GOT3 (cell line): ENCODE data around the gene OFD1.

Source experiments
- DNase-seq: peaks from one replicate; lab custom pipeline; 2025; ENCODE audit warnings: mixed read lengths; lab: John Stamatoyannopoulos, UW

Gene OFD1, protein sequence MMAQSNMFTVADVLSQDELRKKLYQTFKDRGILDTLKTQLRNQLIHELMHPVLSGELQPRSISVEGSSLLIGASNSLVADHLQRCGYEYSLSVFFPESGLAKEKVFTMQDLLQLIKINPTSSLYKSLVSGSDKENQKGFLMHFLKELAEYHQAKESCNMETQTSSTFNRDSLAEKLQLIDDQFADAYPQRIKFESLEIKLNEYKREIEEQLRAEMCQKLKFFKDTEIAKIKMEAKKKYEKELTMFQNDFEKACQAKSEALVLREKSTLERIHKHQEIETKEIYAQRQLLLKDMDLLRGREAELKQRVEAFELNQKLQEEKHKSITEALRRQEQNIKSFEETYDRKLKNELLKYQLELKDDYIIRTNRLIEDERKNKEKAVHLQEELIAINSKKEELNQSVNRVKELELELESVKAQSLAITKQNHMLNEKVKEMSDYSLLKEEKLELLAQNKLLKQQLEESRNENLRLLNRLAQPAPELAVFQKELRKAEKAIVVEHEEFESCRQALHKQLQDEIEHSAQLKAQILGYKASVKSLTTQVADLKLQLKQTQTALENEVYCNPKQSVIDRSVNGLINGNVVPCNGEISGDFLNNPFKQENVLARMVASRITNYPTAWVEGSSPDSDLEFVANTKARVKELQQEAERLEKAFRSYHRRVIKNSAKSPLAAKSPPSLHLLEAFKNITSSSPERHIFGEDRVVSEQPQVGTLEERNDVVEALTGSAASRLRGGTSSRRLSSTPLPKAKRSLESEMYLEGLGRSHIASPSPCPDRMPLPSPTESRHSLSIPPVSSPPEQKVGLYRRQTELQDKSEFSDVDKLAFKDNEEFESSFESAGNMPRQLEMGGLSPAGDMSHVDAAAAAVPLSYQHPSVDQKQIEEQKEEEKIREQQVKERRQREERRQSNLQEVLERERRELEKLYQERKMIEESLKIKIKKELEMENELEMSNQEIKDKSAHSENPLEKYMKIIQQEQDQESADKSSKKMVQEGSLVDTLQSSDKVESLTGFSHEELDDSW

DNA sequence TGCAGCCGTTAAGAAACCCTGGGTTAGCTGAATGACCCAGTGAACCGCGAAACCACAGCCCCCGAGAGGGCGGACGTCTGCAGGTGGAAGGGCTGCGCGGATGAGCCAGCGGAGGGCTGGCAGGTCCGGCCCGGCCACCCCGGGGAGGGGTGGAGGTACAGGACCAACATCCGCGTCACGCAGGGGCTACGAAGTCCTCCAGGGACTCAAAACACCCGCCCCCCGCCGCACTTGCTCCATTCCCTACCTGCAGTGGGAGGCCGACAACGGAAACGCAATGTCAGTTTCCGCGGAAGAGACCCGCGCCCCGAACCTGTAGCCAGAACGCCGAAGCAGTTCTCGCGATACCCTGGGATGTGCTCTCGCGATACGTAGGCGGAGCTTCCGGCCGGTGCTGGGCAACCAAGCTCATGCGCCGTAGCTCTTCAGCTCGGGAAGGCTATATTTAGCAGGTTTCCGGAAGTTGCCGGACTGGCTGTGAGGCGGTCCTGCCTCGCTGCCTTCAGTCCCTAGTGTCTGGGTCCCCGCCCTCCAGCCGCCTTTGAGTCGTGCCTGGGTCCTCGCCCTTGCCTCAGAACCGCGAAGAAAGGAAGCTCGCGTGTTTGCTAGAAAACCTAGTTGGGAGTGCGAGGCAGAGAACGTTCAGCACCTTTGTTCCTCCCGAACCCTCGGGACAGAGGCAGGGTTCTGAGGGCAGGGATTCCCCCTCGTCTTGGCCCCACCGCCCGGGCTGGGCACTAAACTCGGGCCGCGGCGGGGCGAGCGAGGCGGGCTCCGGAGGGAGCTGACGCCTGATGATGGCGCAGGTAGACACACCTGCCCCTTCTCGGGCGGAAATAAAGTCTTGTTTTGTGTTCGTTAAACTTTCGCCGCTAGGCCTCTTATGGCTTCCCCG, at the start of gene OFD1, which contains the start of gene TRAPPC2:
Gene OFD1, plus strand, starts transcription at position 471 of the 895 bp plus-strand sequence. Its CDS starts 324 bp downstream, at position 795.
Gene TRAPPC2, minus strand, starts transcription at position 343 of the 895 bp plus-strand sequence. CDS start 14,657 bp downstream, outside the sequence.
- peak; percentile 98 for DNase-seq

DNA sequence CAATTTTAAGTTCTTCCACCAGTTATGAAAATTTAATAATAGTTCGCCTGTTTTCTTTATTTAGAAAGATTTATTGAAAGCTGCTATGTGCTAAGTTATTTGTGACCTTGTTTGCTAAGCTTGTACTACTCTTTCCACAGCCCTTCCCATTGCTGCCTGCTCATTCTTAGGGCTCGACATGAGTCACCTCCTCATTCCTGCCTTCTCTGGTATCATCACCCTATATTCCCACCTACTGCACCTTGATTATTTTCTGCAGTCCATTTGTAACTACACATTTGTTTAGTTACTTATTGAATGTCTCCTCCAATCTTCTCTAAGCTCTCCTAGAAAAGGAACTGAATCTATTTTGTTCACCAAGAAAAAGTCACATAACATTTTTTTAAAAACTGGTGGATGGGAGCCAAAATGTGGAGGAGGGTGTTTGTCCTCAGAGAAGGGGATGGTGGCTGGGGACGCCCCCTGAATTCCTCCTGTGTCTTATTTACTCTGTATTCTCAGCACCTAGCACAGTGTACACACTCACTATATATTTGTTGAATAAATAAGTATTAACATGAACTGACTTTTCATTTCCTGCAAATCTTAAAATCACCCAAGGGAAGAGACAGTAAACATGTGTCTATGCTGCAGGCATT, 49.3 kb upstream of the OFD1 start:
- no peak for DNase-seq

DNA sequence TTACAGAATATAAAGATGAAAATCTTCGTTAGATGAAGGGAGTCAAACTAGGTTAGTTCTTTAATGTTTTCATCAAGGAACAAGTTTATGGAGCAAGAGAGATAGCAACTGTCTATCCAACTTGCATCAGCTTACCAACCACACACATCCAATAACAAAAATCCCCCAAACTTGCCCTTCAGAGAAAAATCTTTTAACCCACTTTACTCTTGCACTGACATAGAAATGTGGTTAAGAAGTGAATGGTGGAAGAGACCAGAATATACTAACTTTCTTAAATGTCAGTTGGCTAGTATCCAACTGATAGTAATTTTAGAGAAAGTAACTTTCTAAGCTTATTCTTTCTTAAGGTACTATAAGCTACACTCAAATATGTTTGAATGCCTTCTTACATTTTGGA, 47.3 kb upstream of the OFD1 start:
- DNase-seq, result no peak

DNA sequence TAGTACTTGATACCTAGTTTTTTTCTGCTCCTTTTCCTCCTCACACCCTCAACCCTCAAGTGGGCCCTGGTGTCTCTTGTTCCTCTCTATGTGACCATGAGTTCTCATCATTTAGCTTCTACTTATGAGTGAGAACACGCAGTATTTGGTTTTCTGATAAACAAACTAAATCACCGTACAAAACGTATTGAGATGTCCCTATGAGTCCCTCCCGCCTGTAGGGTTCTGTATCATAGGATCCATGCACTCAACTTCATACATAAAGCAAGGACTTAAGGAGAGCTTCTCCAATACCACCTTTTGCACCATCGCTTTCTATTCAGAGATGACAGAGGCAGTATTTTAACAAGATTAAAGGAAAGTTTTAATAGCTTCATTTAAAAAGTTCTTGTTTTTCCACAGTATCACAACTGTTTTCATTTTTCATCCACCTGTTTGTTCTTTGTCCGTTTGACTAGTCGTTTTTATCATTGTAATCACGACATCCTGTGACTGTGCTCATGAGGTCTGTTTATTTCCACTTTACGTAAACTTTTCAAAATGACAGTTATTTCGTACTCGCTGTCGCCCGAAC, 46.1 kb upstream of the OFD1 start:
- no peak for DNase-seq

DNA sequence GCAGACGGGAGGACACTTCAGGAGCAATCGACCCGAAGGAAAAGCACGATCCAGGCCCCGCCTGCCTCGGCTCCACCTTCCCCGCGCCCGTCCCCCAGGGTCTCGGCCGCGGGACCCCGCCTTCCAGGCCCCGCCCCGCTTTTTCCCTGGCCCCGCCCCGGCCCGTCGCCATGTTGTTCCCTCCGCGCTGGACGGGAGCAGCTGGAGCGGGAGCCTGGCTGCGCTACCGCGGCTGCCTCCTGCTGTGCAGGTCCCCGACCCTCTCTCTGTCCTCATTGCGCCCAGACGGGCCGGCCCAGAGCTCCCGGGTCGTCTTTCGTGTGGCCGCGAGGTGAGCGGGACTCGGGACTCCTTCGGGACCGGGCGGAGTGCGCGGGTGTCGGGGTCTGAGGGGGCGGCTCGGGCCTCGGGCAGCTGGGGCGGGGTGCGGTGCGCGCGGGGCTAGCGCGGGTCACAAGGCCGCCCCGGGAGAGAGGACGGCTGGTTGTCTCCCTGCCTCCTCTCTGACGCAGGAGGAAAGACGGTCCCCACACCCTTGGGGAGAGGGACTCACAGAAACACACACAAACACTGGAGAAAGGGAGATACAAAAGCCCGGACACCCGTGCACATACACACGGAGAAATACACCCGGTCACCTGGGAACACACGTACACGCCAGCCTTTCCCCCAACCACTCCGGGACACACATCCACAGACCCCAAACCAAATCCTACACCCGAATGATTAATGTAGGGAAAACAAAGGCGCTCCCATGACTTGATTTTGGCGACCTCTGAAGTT, 45.4 kb upstream of the OFD1 start, which contains the start of gene RAB9A:
Gene RAB9A, plus strand, starts transcription at position 171 of the 783 bp plus-strand sequence. CDS start 19,619 bp downstream, outside the sequence.
- peak; percentile 83 for DNase-seq

DNA sequence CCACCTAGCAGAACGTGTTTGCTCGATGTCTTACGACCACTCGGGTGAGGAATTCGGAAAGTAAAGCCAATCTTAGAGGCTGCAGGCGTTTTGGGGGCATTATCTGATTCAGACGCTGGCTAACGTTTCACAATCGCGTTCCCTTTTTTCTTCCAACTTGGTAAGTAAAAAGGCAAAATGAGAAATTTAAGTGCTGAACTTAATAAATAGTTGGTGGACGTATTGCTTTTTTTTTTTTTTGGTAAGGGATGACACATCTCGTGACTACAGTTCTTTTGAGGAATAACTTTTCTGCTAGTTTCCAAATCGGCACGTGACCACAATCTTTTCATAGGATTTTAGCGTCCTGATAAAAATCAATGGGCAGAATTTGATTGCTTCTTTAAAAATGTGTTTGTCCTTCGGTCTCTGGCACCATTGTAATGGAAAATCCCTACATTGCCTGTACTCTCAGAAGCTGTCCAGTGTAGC, 44.8 kb upstream of the OFD1 start:
- no peak for DNase-seq

DNA sequence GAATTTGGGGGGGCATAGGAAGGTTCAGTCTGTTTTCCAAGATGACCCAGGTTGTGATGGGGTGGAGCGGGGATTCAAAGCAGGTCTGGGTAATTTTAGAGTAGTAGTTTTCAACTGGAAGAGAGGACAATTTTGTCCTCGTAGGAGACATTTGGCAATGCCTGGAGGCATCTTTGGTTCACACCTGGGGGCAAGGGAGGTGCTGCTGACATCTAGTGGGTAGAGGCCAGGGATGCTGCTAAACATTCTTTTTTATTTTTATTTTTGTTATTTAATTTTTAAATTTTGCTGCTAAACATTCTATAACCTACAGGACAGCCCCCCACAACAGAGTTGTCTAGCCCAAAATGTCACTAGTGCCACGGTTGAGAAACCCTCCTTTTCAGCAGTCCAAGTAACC, 43.7 kb upstream of the OFD1 start:
- no peak for DNase-seq

DNA sequence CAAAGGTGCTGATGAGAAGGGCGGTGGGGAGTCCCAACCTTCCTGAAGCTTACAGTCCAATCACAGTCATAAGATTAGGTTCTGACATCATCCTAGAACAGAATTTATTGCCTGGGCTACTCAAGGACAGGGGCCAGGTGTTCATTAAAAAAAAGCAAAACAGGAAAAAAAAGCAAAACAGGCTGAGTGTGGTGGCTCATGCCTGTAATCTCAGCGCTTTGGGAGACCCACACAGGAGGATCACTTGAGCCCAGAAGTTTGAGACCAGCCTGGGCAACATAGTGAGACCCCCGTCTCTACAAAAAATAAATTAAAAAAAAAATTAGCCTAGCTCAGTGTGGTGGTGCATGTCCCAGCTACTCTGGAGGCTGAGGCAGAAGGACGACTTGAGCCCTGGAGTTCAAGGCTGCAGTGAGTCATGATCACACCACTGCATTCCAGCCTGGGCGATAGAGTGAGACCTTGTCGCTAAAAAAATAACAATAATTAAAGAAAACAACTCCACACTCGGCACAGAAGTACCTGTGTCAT, 42.6 kb upstream of the OFD1 start:
- no peak for DNase-seq

DNA sequence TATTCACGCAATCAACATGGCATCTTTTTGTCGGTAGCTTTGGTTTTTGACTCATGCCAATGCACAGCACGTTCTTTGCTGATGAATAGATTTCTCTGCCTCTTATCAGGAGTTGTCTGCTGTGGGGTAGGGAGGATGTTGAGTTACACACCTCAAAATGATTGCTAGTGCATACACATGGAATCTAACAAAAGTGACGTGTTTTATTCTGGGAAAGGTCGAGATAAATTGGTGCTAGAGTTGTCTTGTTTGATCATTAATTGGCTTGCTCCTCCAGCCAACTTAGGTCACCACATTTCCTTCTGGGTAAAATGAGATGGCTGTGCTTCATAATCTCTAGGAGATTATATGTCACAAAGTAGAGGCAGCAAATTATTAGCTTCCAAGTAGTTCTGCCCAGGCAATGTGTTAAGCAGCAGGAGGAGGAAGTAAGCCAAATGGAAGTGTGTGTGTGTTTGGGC, 41.7 kb upstream of the OFD1 start:
- no peak for DNase-seq

DNA sequence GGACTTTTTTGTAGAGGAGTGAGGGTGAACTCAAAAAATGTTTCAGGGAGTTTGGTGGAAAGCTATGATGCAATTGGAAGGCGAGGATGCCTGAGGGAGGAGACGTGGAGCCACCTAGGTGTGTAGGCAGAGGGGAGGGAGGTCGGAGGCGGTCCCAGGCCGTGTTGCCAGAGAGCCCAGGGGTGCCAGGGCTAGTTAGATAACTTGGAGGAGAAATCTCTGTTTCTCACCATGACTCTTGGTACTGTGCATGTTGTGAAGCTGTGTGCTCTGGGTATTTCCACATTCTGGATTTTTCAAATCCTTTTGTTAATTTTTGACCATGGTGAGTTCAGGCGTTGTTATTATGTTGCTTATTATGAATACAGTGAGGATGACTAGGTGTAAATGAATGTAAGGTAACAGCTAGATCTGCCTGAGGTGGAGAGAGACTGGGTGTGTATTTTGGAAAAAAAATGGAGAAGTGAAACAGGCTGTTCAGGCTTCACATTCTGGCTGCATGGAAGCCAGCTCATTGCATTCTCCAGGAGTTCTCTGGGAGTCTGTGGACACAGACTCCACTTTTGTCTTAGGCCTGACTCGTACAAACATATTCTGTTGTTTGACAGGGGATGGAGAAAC, 41.1 kb upstream of the OFD1 start:
- DNase-seq, result no peak

DNA sequence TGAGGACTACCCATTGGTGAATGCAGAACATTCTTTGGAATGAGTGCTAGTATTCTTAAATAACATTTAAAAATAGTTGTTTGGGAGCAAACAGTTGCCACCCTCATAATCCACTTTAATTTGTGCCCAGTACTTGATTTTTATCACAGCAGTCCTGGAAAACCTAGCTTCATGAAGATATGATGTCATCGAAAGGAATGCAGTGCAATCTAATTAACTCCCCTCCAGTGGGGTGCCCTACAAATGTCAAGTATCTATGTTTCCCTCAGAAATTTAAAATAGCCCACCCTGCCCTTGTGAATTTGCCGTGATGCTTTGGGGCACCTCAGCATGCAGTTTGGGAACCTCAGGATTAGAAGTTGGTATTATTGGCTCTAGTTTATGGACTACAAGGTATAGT, 40.2 kb upstream of the OFD1 start:
- no peak for DNase-seq

DNA sequence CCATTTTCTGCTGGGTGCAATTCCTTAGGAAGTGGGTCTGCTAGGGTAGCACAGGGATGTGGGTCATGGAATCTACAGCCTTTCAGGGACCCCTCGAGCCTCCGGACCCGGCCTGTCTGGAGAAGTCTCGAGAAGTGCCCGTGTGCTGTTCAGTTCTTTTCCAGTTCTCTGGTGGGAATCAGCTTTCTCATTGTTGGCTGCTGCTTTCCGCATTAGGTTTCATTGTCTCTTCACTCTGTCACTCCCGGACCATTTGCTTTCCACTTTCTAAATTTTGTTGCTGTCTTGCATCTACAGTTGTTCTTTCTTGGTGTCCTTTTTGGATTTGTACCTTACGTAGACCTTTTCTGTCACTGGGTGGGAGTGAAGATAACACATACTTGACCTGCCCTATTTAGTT, 39.6 kb upstream of the OFD1 start:
- DNase-seq, result no peak

DNA sequence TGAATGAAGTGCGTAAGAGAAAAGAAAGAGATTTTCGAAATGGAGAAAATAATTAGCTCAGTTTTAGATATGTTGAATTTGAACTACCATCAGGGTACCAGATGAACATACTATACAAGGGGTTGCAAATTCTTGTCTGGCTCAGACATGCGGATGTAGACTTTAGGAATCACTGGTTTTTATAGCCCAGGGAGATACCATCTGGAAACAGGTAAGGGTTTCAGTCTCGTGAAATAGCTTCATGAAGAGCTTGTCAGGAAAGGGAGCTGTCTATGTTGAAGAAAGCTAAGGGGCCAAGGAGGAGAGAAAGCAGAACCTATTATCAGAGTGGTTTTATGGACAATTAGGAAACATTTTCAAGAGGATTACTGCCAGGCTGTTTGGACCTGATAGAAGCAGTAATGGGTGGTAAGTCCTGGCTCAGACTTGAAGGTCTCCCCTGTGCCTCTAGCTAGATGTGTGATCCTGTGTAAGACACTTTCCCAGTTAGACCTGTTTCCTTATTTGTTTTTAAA, 38.9 kb upstream of the OFD1 start:
- no peak for DNase-seq

DNA sequence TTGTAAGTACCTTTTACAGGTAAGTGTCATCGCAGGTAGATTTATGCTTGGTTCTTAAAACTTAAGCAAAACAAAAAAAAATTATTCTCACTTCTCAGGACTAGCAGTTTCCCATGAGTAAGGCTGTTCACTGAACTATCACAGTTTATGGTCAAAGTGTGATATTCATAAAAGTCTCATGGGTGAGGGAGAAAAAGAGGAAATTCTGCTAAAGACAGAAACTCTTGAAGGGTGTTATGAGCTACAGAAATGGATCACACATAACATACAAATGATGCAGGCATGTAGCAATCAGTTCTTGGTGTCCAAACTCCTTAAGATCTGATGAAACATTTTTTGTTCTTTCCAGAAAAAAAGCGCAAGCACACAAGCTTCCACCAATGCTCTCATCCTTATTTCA, 37.1 kb upstream of the OFD1 start:
- no peak for DNase-seq

DNA sequence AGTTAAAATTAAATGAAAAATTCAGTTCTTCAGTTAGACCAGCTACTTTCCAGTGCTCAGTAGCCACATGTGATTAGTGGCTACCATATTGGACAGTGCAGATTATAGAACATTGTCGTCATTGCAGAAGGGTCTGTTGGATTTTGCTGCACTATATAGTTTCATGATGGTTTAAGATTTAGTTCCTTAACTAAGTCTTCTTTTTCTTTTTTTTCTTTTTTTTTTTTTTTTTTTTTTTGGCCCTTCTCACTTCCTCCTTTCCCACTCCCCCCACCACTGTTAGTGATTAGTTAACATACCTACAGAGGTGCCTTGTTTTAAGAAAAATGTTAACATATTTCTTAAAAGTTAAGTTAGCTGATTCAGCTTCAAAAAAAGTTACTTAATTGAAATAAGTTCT, 36.6 kb upstream of the OFD1 start:
- no peak for DNase-seq

DNA sequence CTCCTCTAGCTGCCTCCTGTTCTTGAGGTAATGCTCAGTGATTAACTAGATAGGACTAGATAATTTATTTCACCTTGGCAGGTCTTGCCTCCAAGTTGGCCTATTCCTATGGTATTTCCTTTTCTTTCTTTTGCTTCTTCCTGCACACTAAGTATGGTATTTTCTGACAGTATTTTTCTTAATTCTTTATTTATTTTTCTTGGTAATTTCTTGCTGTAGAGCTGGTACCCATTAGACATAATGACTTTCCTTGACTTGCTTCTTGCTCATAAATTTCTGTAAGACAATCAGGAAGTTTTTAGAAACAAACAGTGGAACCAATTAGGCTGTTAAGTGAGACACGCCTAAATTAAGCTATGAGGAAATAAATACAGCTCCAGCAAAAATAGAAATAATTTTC, 36.1 kb upstream of the OFD1 start:
- DNase-seq, result no peak

DNA sequence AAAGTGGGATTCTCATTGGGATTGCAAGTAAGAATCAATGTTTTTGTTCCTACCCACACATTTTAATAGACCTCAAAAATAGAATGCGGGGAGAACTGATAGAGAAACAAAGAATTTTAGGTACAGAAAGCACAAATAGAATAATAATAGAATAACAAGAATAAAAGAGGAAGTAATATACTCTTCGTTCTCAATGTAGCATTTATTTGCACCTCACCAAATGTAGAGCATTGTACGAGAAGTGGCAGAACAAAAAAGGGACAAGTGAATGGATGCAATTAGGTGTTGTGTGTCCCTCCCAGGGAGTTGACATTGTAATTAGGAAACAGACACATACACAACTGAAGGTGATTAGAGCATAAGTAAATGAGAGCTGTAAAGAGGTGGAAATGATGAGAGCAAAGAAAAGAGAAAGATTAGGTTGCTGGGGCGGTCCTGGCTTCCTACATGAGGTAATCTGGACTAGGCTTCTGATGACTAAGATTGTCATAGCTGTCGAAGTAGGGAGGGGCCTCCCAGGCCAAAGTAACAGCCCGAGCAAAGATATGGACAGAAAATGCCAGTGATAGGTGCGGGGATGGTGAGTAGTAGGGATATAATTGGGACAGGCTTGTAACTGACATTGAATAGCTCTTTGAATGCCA, 35.2 kb upstream of the OFD1 start:
- DNase-seq, result no peak

DNA sequence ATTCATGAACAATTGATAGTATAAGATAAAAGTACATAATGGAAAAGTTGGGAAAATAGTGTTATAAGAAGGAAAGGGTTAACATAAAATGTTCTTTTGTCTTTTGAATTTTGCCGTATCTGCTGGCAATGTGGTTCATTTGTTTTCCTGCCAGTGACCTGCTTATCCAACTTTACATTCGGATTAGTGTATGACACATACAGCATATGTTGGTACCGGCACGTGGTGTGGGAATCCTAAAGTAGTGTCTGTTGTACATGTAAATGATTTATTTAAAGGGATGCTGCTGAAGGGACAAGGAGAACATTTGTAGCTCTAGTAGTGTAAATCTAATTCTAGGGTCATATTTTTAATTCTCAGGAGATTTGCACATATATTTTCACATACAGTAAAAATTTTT, 34.2 kb upstream of the OFD1 start:
- DNase-seq, result no peak
